BE2C (cell line): Measurements from ENCODE around the gene NLRP9.

Source experiments
- DNase-seq: peaks from one replicate; pipeline ENCODE4 v3.0.0-alpha.2; 2020
- H3K27me3 ChIP-seq: fragments of 250-450 bp; sonication (Bioruptor Pico); 2 replicates; pipeline ENCODE4 v1.5.1; 2020; ENCODE audit warnings: mild to moderate bottlenecking
- H3K36me3 ChIP-seq: fragments of 250-450 bp; sonication (Bioruptor Pico); 2 replicates; pipeline ENCODE4 v1.5.1; 2020; ENCODE audit warnings: mild to moderate bottlenecking
- H3K4me1 ChIP-seq: fragments of 250-450 bp; sonication (Bioruptor Pico); 2 replicates; pipeline ENCODE4 v1.5.1; 2020
- H3K4me3 ChIP-seq: 2 replicates; pipeline ENCODE4 v1.5.1; 2011; ENCODE audit warnings: low read depth, low read length
- H3K9me3 ChIP-seq: fragments of 250-450 bp; sonication (Bioruptor Pico); 2 replicates; pipeline ENCODE4 v1.5.1; 2020
- TF ChIP-seq, protein P1 (sequence below): IDR thresholded peaks from 2 replicates; pipeline ENCODE4 v1.5.1; 2012; ENCODE audit warnings: mild to moderate bottlenecking, low read depth, low read length

NLRP9 gene

DNA sequence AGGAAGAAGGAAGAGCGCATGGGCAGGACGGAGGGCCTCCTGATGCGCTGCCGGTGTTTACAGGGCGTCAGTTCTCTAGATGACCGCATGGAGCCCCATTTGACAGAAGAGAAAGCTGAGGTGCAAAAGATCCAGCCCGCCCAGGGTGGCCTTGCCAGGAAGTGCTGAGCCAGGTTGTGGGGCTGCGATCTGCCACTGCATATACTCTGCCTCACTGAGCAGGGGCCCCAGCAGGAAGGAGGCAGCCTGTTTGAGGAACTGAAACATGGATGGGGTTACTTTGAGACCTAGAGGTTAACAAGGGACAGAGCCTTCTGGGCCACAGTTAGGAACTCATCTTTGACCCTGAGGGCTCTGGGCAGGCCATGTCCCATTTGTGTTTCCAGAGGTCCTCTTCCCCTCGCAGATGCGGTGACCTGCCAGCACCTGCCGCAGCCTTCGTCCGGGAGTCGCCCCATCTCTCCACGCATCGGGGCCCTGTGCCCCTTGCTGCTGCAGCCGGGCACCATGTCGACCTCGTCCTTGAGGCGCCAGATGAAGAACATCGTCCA, 60.0 kb downstream of the NLRP9 start:
- Histone ChIP-seq H3K9me3 (no peaks in the 10 kb centered on the region), H3K4me1 (peaks cover 19% of the 10 kb centered on the region), H3K4me3 (peak overlapping the region; percentile 95; the same call in 1 of the 2 replicates), H3K36me3 (peaks cover 63% of the 10 kb centered on the region), H3K27me3 (no peaks in the 10 kb centered on the region)
- TF ChIP-seq, protein P1, sequence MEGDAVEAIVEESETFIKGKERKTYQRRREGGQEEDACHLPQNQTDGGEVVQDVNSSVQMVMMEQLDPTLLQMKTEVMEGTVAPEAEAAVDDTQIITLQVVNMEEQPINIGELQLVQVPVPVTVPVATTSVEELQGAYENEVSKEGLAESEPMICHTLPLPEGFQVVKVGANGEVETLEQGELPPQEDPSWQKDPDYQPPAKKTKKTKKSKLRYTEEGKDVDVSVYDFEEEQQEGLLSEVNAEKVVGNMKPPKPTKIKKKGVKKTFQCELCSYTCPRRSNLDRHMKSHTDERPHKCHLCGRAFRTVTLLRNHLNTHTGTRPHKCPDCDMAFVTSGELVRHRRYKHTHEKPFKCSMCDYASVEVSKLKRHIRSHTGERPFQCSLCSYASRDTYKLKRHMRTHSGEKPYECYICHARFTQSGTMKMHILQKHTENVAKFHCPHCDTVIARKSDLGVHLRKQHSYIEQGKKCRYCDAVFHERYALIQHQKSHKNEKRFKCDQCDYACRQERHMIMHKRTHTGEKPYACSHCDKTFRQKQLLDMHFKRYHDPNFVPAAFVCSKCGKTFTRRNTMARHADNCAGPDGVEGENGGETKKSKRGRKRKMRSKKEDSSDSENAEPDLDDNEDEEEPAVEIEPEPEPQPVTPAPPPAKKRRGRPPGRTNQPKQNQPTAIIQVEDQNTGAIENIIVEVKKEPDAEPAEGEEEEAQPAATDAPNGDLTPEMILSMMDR, result no peak
- peak; percentile 5 for DNase-seq

DNA sequence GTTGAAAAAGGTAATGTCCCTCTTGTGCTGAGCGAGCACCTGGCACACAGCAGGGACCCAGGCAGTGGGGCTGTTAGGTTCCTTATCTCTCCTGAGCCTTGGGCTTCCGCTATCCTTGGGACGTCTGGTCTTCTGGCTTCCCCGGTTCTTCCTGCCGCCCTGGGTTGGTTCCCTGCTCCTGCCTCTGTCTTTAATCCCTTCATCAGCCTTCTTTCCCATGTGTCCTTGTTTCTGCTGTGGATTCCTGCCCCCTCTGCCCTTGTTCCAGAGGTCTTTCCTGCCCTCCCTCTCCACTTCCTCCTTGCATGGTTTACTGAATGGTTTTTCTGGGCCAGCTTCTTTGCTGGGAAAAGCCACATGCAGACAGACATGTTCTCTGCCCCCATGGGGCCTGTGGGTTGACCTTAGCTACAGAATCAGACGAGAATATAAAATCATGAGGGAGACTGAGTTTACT, 60.6 kb downstream of the NLRP9 start:
- peak; percentile 56 for DNase-seq
- TF ChIP-seq, protein P1, result no peak
- peaks cover 59% of the 10 kb centered on the region for H3K36me3 ChIP-seq
- peak overlapping the region; percentile 95 for H3K4me3 ChIP-seq
- H3K9me3 ChIP-seq, result no peaks in the 10 kb centered on the region
- no peaks in the 10 kb centered on the region for H3K27me3 ChIP-seq
- H3K4me1 ChIP-seq, result peaks cover 19% of the 10 kb centered on the region

DNA sequence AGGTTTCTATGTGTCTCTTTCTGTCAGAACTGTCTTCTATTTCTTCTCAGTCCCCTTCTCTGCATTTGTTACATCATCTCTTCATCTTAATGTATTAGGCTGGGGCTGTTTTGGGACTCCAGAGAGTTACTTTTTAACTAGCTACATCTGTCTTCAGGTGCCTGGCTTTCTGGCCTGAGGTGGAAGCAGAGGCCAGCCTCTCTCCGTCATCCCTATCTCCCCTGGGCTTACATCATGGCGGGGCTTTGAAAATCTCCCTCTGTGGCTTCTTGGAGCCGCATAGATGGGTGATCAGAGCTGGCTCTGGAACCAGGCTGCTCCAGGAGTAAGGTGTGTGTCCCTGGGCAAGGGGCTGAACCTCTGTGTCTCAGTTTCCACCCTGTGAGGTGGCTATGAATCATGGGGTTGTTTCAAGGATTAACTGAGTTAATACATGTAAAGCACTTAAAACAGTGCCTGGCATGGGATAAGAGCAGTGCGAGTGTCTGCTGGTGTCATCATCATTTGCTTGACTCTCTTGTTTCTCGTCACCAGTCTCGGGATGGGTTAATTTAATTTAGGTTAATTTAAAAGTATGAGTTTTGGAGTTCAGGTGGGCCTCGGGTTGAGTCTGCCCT, 61.2 kb downstream of the NLRP9 start:
- peak overlapping the region; percentile 95 for H3K4me3 ChIP-seq

DNA sequence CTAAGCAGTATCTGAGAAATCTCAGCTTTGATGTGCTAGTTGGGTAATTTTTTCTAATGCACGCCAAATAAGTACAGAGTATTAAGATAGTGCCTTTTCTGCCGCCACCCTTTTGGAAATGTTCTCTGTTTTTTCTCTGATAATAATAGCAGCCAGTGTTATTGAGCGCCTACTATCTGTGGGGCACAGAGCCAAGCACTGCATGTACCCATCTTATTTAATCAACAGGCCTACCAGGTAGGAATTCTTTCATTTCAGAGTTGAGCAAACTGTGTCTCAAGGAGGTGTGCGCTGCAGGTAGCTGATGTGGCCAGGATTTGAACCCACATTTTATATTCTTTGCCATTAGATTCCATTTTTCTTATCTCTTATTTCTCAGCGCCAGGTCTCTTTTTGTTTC, 61.8 kb downstream of the NLRP9 start:
- DNase-seq, result no peak
- no peaks in the 10 kb centered on the region for H3K27me3 ChIP-seq
- H3K36me3 ChIP-seq, result peaks cover 55% of the 10 kb centered on the region
- TF ChIP-seq, protein P1, result no peak
- peak overlapping the region; percentile 95 for H3K4me3 ChIP-seq
- peaks cover 19% of the 10 kb centered on the region for H3K4me1 ChIP-seq
- no peaks in the 10 kb centered on the region for H3K9me3 ChIP-seq

More for the DNA sequence above, 61.2 kb downstream of the NLRP9 start:
- no peak for DNase-seq
- H3K4me1 ChIP-seq, result peaks cover 19% of the 10 kb centered on the region
- no peaks in the 10 kb centered on the region for H3K27me3 ChIP-seq
- TF ChIP-seq, protein P1, result no peak
- peaks cover 60% of the 10 kb centered on the region for H3K36me3 ChIP-seq
- H3K9me3 ChIP-seq, result no peaks in the 10 kb centered on the region

DNA sequence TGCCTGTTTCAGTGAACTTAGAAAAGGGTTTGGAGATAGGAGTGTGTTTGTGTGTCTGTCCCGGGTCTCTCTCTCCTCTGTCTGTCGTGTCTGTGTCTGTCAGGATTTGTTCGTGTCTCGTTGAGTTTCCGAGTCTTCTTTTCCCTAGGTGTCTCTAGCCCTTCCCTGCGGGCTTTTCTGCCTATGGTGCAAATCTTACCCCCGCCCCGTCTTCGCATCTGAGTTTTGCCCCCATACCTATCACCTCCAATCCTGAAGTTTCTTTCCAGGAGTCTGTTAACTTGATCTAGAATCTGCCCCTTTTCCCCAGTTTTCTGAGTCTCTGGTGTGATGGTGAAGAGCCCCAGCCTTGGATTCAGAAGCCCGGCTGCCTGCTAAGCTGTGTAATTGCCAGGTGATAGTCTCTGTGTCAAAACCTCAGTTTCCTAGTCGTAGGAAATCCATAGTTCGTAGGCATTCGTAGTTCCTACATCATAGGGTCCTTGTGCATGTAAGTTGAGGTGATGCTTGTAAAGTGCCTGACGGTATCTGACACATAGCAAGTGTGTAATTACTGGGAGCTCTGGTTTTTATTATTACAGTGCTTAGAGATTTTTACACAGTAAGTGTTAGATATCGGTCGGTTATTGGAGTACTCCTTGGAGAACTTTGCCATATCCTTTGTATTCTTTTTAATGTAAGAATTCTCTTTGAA, 62.4 kb downstream of the NLRP9 start:
- Histone ChIP-seq H3K4me1 (peaks cover 19% of the 10 kb centered on the region), H3K27me3 (no peaks in the 10 kb centered on the region), H3K4me3 (peak overlapping the region; percentile 95), H3K36me3 (peaks cover 51% of the 10 kb centered on the region), H3K9me3 (no peaks in the 10 kb centered on the region)
- TF ChIP-seq, protein P1, result no peak
- DNase-seq, result no peak
